ENCODE data around the gene CCDC40. TPM values are rescaled to one million over a fixed set of nuclear protein-coding genes. Genes with fewer than 3 reads are reported as not detected.

CCDC40 gene
- total RNA-seq, 1 donor from 2014 or later = 5.4 TPM

GRCh38 chr17:80082403-80083135, 46.1 kb downstream of the CCDC40 start:
- Histone ChIP-seq H3K4me3 (peak overlapping the region; percentile 40 to 48), H3K27me3 (no peaks in the 10 kb centered on the region), H3K9me3 (no peaks in the 10 kb centered on the region), H3K36me3 (no peaks in the 10 kb centered on the region), H3K4me1 (peaks cover 0 to 3% of the 10 kb centered on the region in 2 donors), H3K27ac (no peak overlapping the region)
- DNase-seq (ENCODE audit: low spot score in 2 of 2) = peak in 1 of 2 donors; percentile 83
- intact Hi-C loops (cut with DNase I) = no loop called here
- peak; percentile 56 to 93 (median 77) for TF ChIP-seq CTCF (IDR thresholded peaks at IDR 0.05)

- no peak for TF ChIP-seq CTCF (IDR thresholded peaks at IDR 0.05)
- intact Hi-C loops (cut with DNase I) = no loop called here
- no peak overlapping the region for H3K4me3 ChIP-seq
- no peak for DNase-seq (ENCODE audit: low spot score in 2 of 2)
- no peaks in the 10 kb centered on the region for H3K27me3 ChIP-seq
- peaks cover 0 to 3% of the 10 kb centered on the region in 2 donors for H3K4me1 ChIP-seq
- no peak overlapping the region for H3K27ac ChIP-seq
- no peaks in the 10 kb centered on the region for H3K9me3 ChIP-seq
- H3K36me3 ChIP-seq = no peaks in the 10 kb centered on the region
Measured at GRCh38 chr17:80083136-80083661, 46.8 kb downstream of the CCDC40 start.

- Histone ChIP-seq H3K4me3 (no peak overlapping the region), H3K9me3 (no peaks in the 10 kb centered on the region), H3K27ac (no peak overlapping the region), H3K27me3 (no peaks in the 10 kb centered on the region), H3K4me1 (peaks cover 0 to 3% of the 10 kb centered on the region in 2 donors), H3K36me3 (no peaks in the 10 kb centered on the region)
- intact Hi-C loops (cut with DNase I) = no loop called here
- TF ChIP-seq CTCF (IDR thresholded peaks at IDR 0.05) = no peak
- no peak for DNase-seq (ENCODE audit: low spot score in 2 of 2)
Measured at GRCh38 chr17:80084773-80085172, 48.3 kb downstream of the CCDC40 start.

- intact Hi-C loops (cut with DNase I) = no loop called here
- no peak overlapping the region for H3K27ac ChIP-seq
- no peaks in the 10 kb centered on the region for H3K36me3 ChIP-seq
- H3K4me3 ChIP-seq = no peak overlapping the region
- no peak for TF ChIP-seq CTCF (IDR thresholded peaks at IDR 0.05)
- H3K27me3 ChIP-seq = no peaks in the 10 kb centered on the region
- H3K4me1 ChIP-seq = peaks cover 0 to 3% of the 10 kb centered on the region in 2 donors
- no peak for DNase-seq (ENCODE audit: low spot score in 2 of 2)
- H3K9me3 ChIP-seq = no peaks in the 10 kb centered on the region
Measured at GRCh38 chr17:80086081-80086480, 49.6 kb downstream of the CCDC40 start.

GRCh38 chr17:80086616-80087015, 50.2 kb downstream of the CCDC40 start:
- no peak for DNase-seq (ENCODE audit: low spot score in 2 of 2)
- intact Hi-C loops (cut with DNase I) = no loop called here
- Histone ChIP-seq H3K36me3 (no peaks in the 10 kb centered on the region), H3K27me3 (no peaks in the 10 kb centered on the region), H3K27ac (no peak overlapping the region), H3K4me3 (no peak overlapping the region), H3K9me3 (no peaks in the 10 kb centered on the region), H3K4me1 (peaks cover 0 to 3% of the 10 kb centered on the region in 2 donors)
- TF ChIP-seq CTCF (IDR thresholded peaks at IDR 0.05) = no peak
